GM12878 (cell line): ENCODE measurements around the gene TUBGCP2. TPM values are rescaled to one million over a fixed set of nuclear protein-coding genes. Genes with fewer than 3 reads are reported as not detected.
"Not testable (repeated sequence)": the region's sequence is repeated elsewhere in the genome, so short reads cannot be mapped to it uniquely, and the experiment has no call there.

Experiments used
- ATAC-seq: fragments of 200-7000 bp; cut with Tn5 transposase; 3 replicates; pipeline ENCODE4 v1.9.1; 2020; ENCODE audit warnings: mild to moderate bottlenecking, moderate library complexity
- BruUV-seq: library from RNA; stranded (reverse); fragments of 400-500 nt; replicated peaks from 2 replicates; lab custom pipeline; 2021; lab: Mats Ljungman, UMichigan
- CTCF ChIA-PET: fragments of 300-600 bp; sonication (Branson Sonifier 250); formaldehyde crosslinking; extraction: SDS; loops from one replicate; lab custom pipeline; 2021; ENCODE audit warnings: inconsistent platforms; lab: Yijun Ruan, JAX
- POLR2A ChIA-PET: fragments of 350-600 bp; formaldehyde crosslinking; extraction: SDS; loops from one replicate; lab custom pipeline; 2021; ENCODE audit warnings: inconsistent platforms; lab: Charles Lee
- RAD21 ChIA-PET: fragments of 300-600 bp; sonication (Branson Sonifier 250); formaldehyde crosslinking; loops from one replicate; lab custom pipeline; 2023; ENCODE audit warnings: antibody characterized with exemption; ENCODE audit not compliant: unreplicated experiment; lab: Charles Lee
- SMC1A ChIA-PET: fragments of 300-600 bp; sonication (Branson Sonifier 250); formaldehyde crosslinking; loops from one replicate; lab custom pipeline; 2023; ENCODE audit not compliant: unreplicated experiment, uncharacterized antibody; lab: Charles Lee
- DNase-seq: peaks from one replicate; pipeline ENCODE4 v3.0.0-alpha.2; 2011; ENCODE audit warnings: low read depth, low spot score
- FAIRE-seq: peaks from 3 replicates; lab custom pipeline; 2011; peaks lifted over from hg19 to GRCh38; lab: Jason Lieb, UNC
- H2AFZ ChIP-seq: 2 replicates; pipeline ENCODE4 v1.6.0; 2011; ENCODE audit warnings: low read depth, low read length, control low read depth; ENCODE audit not compliant: control insufficient read depth
- H3K27ac ChIP-seq: 2 replicates; pipeline ENCODE4 v1.5.1; 2011; ENCODE audit warnings: control low read depth; ENCODE audit not compliant: control insufficient read depth, insufficient read depth
- H3K27me3 ChIP-seq, 2 experiments: replicated peaks in 1 of 2; 2 replicates each; pipeline versions ENCODE4 v1.6.0 to v1.6.1; 2011; ENCODE audit warnings: low read length in 1 of 2; ENCODE audit not compliant: control insufficient read depth in 2 of 2, insufficient read depth in 2 of 2
- H3K36me3 ChIP-seq, 2 experiments: 2 replicates each; pipeline ENCODE4 v1.5.1; 2011; ENCODE audit warnings: low read length in 1 of 2; ENCODE audit not compliant: control insufficient read depth in 2 of 2, insufficient read depth in 2 of 2
- H3K4me1 ChIP-seq: 2 replicates; pipeline ENCODE4 v1.6.1; 2011; ENCODE audit warnings: mild to moderate bottlenecking, low read length, moderate library complexity, mixed read lengths; ENCODE audit not compliant: control insufficient read depth, insufficient read depth
- H3K4me2 ChIP-seq: 2 replicates; pipeline ENCODE4 v1.6.0; 2011; ENCODE audit warnings: control low read depth; ENCODE audit not compliant: control insufficient read depth, insufficient read depth
- H3K4me3 ChIP-seq: fragments of 200-600 bp; sonication (generic); 2 replicates; pipeline ENCODE4 v1.5.1; 2016
- H3K79me2 ChIP-seq: 2 replicates; pipeline ENCODE4 v1.6.0; 2011; ENCODE audit warnings: low read length; ENCODE audit not compliant: control insufficient read depth, insufficient read depth
- H3K9ac ChIP-seq: 2 replicates; pipeline ENCODE4 v1.8.0; 2011; ENCODE audit warnings: low read length, control low read depth, mixed read lengths; ENCODE audit not compliant: control insufficient read depth, insufficient read depth
- H3K9me3 ChIP-seq: replicated peaks from 3 replicates; pipeline ENCODE4 v1.5.1; 2011; ENCODE audit warnings: mild to moderate bottlenecking, low read length; ENCODE audit not compliant: control insufficient read depth, insufficient read depth
- H4K20me1 ChIP-seq: 2 replicates; pipeline ENCODE4 v1.6.0; 2011; ENCODE audit not compliant: control insufficient read depth, insufficient read depth
- CBFB ChIP-seq: IDR thresholded peaks from 2 replicates; pipeline ENCODE4 v1.6.1; 2016; ENCODE audit warnings: antibody characterized with exemption, low read depth
- FOS ChIP-seq: IDR thresholded peaks from 3 replicates; pipeline ENCODE4 v1.6.1; 2011; ENCODE audit warnings: borderline replicate concordance; ENCODE audit not compliant: insufficient read length; ENCODE audit errors: extremely low read depth
- MYC ChIP-seq: IDR thresholded peaks from 2 replicates; pipeline ENCODE4 v1.6.1; 2011; ENCODE audit warnings: mild to moderate bottlenecking, low read length, moderate library complexity, inconsistent platforms; ENCODE audit not compliant: insufficient read depth, insufficient replicate concordance, insufficient read length, severe bottlenecking
- SUZ12 ChIP-seq: fragments of 200-600 bp; sonication (generic); IDR thresholded peaks from one replicate; pipeline ENCODE4 v1.6.1; 2018; ENCODE audit warnings: antibody characterized with exemption, mild to moderate bottlenecking; ENCODE audit not compliant: unreplicated experiment
- WGBS: methylation state at CpG from one replicate; pipeline ENCODE4 v1.1.6; 2016; ENCODE audit warnings: low lambda C conversion rate; ENCODE audit not compliant: insufficient replicate concordance, insufficient coverage; ENCODE audit errors: missing lambda C conversion rate; 5-methylcytosine and 5-hydroxymethylcytosine counted together
- in situ Hi-C: fragments of 300-500 bp; cut with MboI; formaldehyde crosslinking; loops from 9 replicates; pipeline ENCODE4 v1.14.3; 2018; ENCODE audit warnings: mixed read lengths
- intact Hi-C: fragments of 100-400 bp; cut with micrococcal nuclease; formaldehyde crosslinking; loops from one replicate; pipeline ENCODE4 v1.14.2; 2022; ENCODE audit not compliant: unreplicated experiment
- polyA plus RNA-seq, 11 experiments: library from polyadenylated mRNA; depleted of rRNA in 4 of 11; unstranded in 6 of 11; stranded (reverse) in 5 of 11; fragments of >200 nt; fragmentation: Nextera tagmentation in 4 of 11; fragmentation: Illumina TruSeq in 1 of 11; extraction: Ambion mirVana in 4 of 11; extraction: Trizol in 1 of 11; gene quantifications; 1 replicate in 1 of 11; 2 replicates in 10 of 11; pipeline versions ENCODE4 v1.2.1 to v1.2.3, GENCODE V29; 2011 to 2016; ENCODE audit warnings: inconsistent platforms in 2 of 11, missing spikeins in 2 of 11, low read depth in 1 of 11
- total RNA-seq, 4 experiments: library from RNA; depleted of rRNA in 3 of 4; stranded (reverse); fragments of >200 nt in 3 of 4; fragmentation: Illumina TruSeq in 1 of 4; extraction: Trizol in 1 of 4; gene quantifications; 2 replicates each; pipeline versions ENCODE4 v1.2.1 to v1.2.3, GENCODE V29; 2013 to 2021

The TUBGCP2 gene
- total and polyA plus RNA-seq, 10 of the 15 experiments (the other 5 are each of a cell fraction or from before 2014, with no cell fraction given): 4.8 to 47.1 (median 34.7) TPM

DNA sequence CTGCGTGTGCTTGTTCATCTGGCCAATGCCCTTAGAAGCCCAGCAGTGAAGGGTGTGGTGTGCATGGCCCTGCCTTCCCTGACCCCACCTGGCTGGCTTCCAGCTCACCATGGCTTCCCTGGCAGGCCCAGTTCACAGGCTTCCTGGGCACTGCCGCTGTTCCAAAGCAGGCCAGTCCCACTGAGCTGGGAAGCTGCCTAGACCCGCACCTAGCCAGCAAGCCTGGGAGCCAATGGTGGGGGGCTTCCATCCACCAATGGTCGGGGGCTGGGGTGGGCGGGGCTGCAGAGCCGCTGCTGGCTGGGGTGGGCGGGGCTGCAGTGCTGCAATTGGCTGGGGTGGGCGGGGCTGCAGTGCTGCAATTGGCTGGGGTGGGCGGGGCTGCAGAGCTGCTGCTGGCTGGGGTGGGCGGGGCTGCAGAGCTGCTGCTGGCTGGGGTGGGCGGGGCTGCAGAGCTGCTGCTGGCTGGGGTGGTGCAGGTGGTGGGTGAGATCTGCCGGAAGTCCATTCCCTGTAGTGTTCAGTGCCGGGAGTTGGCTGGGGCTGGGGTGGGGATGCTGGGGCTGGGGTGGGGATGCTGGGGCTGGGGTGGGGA, 15.6 kb upstream of the TUBGCP2 start:
- Histone ChIP-seq H3K27me3 (peaks cover 4 to 5% of the 10 kb centered on the region in 2 experiments), H3K9ac (no peak overlapping the region), H3K4me2 (no peak overlapping the region), H3K4me1 (no peaks in the 10 kb centered on the region), H3K9me3 (no peaks in the 10 kb centered on the region; the same call in 2 of the 3 replicates), H3K36me3 (no peaks in the 10 kb centered on the region), H3K27ac (no peak overlapping the region), H3K79me2 (no peaks in the 10 kb centered on the region), H2AFZ (no peak overlapping the region), H4K20me1 (no peaks in the 10 kb centered on the region), H3K4me3 (no peak overlapping the region)
- ChIA-PET RAD21 (interaction anchor here (0.6 kb wide), 1 partner anchor 69 kb away, joined by 3 read pairs; no protein-coding TSS in a partner anchor), SMC1A (no interaction called here), CTCF (interaction anchor here (1.9 kb wide), 1 partner anchor 9 kb away, joined by 4 read pairs; no protein-coding TSS in a partner anchor), POLR2A (no interaction called here)
- ATAC-seq: peak; percentile 81
- TF ChIP-seq SUZ12 (no peak), MYC (no peak), CBFB (no peak), FOS (no peak)
- FAIRE-seq: no peak
- 35% methylated on average over 10 of the region's 13 CpGs for WGBS
- intact Hi-C loops (no loop called here), in situ Hi-C loops (no loop called here)
- no peak for DNase-seq
- BruUV-seq: no TSS peak

DNA sequence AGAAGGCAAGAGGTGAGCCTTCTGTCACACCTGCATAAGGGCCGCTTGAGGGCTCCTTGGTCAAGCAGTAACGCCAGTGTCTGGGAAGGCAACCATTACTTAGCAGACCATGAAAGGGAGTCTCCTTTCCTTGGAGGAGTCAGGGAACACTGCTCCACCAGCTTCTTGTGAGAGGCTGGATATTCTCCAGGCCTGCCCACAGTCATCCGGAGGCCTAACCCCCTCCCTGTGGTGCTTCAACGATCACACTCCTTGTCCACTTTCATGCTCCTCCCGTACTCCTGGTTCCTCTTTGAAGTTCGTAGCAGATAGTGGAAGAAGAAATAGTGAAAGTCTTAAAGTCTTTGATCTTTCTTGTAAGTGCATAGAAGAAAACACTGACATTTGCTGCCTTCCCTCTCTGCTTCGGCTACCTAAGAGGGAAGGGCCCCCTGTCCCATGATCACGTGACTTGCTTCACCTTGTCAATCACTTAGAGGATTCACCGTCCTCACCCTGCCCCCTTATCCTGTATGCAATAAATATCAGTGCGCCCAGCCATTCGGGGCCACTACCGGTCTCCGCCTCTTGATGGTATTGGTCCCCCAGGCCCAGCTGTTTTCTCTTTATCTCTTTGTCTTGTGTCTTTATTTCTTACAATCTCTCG, 13.5 kb upstream of the TUBGCP2 start:
- H3K27me3 ChIP-seq, H3K27ac ChIP-seq, BruUV-seq, H3K79me2 ChIP-seq, ATAC-seq, H3K9ac ChIP-seq, POLR2A ChIA-PET, H3K4me3 ChIP-seq, CTCF ChIA-PET, RAD21 ChIA-PET, DNase-seq, H3K4me1 ChIP-seq, H3K4me2 ChIP-seq, in situ Hi-C loops, H4K20me1 ChIP-seq, SMC1A ChIA-PET, H2AFZ ChIP-seq, H3K36me3 ChIP-seq, intact Hi-C loops, H3K9me3 ChIP-seq: not testable (repeated sequence)
- 57% methylated on average over 12 of the region's 14 CpGs for WGBS
- peak; percentile 38 for FAIRE-seq
